ENCODE results near the gene ZNF559.
"Not testable (repeated sequence)": the region's sequence is repeated elsewhere in the genome, so short reads cannot be mapped to it uniquely, and the experiment has no call there.

DNA sequence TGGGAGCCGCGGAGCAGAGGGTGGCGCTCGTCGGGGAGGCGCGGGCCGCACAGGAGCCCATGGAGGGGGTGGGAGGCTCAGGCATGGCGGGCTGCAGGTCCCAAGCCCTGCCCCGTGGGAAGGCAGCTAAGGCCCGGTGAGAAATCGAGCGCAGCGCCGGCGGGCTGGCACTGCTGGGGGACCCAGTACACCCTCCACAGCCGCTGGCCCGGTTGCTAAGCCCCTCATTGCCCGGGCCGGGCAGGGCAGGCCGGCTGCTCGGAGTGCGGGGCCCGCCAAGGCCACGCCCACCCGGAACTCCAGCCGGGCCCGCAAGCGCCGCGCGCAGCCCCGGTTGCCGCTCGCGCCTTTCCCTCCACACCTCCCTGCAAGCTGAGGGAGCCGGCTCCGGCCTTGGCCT lies 40.5 kb upstream of the ZNF559 start:
- TF ChIP-seq, protein P1, sequence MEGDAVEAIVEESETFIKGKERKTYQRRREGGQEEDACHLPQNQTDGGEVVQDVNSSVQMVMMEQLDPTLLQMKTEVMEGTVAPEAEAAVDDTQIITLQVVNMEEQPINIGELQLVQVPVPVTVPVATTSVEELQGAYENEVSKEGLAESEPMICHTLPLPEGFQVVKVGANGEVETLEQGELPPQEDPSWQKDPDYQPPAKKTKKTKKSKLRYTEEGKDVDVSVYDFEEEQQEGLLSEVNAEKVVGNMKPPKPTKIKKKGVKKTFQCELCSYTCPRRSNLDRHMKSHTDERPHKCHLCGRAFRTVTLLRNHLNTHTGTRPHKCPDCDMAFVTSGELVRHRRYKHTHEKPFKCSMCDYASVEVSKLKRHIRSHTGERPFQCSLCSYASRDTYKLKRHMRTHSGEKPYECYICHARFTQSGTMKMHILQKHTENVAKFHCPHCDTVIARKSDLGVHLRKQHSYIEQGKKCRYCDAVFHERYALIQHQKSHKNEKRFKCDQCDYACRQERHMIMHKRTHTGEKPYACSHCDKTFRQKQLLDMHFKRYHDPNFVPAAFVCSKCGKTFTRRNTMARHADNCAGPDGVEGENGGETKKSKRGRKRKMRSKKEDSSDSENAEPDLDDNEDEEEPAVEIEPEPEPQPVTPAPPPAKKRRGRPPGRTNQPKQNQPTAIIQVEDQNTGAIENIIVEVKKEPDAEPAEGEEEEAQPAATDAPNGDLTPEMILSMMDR (conservative IDR thresholded peaks at IDR 0.05; ENCODE audit: low read depth in 2 of 2) = not testable (repeated sequence)
- not testable (repeated sequence) for TF ChIP-seq CREB1 (CRISPR knock-in tag; IDR thresholded peaks at IDR 0.05; ENCODE audit: low read depth); NANOG (IDR thresholded peaks at IDR 0.05; ENCODE audit: borderline replicate concordance); EZH2 (IDR thresholded peaks at IDR 0.05; ENCODE audit: low read depth, unreplicated experiment); EZH2phosphoT487 (IDR thresholded peaks at IDR 0.05; ENCODE audit: unreplicated experiment); JUNB (IDR thresholded peaks at IDR 0.05; ENCODE audit: unreplicated experiment); POLR2AphosphoS5 (IDR thresholded peaks at IDR 0.05; ENCODE audit: low read depth); ZNF331 (CRISPR knock-in tag; IDR thresholded peaks at IDR 0.05; ENCODE audit: low read depth); STAT1 (IDR thresholded peaks at IDR 0.05; ENCODE audit: unreplicated experiment); ZNF114 (CRISPR knock-in tag; IDR thresholded peaks at IDR 0.05)
- TF ChIP-seq, protein P2, sequence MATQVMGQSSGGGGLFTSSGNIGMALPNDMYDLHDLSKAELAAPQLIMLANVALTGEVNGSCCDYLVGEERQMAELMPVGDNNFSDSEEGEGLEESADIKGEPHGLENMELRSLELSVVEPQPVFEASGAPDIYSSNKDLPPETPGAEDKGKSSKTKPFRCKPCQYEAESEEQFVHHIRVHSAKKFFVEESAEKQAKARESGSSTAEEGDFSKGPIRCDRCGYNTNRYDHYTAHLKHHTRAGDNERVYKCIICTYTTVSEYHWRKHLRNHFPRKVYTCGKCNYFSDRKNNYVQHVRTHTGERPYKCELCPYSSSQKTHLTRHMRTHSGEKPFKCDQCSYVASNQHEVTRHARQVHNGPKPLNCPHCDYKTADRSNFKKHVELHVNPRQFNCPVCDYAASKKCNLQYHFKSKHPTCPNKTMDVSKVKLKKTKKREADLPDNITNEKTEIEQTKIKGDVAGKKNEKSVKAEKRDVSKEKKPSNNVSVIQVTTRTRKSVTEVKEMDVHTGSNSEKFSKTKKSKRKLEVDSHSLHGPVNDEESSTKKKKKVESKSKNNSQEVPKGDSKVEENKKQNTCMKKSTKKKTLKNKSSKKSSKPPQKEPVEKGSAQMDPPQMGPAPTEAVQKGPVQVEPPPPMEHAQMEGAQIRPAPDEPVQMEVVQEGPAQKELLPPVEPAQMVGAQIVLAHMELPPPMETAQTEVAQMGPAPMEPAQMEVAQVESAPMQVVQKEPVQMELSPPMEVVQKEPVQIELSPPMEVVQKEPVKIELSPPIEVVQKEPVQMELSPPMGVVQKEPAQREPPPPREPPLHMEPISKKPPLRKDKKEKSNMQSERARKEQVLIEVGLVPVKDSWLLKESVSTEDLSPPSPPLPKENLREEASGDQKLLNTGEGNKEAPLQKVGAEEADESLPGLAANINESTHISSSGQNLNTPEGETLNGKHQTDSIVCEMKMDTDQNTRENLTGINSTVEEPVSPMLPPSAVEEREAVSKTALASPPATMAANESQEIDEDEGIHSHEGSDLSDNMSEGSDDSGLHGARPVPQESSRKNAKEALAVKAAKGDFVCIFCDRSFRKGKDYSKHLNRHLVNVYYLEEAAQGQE (IDR thresholded peaks at IDR 0.05; ENCODE audit: unreplicated experiment) = not testable (repeated sequence)
- TF ChIP-seq, protein P3, sequence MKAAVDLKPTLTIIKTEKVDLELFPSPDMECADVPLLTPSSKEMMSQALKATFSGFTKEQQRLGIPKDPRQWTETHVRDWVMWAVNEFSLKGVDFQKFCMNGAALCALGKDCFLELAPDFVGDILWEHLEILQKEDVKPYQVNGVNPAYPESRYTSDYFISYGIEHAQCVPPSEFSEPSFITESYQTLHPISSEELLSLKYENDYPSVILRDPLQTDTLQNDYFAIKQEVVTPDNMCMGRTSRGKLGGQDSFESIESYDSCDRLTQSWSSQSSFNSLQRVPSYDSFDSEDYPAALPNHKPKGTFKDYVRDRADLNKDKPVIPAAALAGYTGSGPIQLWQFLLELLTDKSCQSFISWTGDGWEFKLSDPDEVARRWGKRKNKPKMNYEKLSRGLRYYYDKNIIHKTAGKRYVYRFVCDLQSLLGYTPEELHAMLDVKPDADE (IDR thresholded peaks at IDR 0.05) = not testable (repeated sequence)
- TF ChIP-seq, protein P4, sequence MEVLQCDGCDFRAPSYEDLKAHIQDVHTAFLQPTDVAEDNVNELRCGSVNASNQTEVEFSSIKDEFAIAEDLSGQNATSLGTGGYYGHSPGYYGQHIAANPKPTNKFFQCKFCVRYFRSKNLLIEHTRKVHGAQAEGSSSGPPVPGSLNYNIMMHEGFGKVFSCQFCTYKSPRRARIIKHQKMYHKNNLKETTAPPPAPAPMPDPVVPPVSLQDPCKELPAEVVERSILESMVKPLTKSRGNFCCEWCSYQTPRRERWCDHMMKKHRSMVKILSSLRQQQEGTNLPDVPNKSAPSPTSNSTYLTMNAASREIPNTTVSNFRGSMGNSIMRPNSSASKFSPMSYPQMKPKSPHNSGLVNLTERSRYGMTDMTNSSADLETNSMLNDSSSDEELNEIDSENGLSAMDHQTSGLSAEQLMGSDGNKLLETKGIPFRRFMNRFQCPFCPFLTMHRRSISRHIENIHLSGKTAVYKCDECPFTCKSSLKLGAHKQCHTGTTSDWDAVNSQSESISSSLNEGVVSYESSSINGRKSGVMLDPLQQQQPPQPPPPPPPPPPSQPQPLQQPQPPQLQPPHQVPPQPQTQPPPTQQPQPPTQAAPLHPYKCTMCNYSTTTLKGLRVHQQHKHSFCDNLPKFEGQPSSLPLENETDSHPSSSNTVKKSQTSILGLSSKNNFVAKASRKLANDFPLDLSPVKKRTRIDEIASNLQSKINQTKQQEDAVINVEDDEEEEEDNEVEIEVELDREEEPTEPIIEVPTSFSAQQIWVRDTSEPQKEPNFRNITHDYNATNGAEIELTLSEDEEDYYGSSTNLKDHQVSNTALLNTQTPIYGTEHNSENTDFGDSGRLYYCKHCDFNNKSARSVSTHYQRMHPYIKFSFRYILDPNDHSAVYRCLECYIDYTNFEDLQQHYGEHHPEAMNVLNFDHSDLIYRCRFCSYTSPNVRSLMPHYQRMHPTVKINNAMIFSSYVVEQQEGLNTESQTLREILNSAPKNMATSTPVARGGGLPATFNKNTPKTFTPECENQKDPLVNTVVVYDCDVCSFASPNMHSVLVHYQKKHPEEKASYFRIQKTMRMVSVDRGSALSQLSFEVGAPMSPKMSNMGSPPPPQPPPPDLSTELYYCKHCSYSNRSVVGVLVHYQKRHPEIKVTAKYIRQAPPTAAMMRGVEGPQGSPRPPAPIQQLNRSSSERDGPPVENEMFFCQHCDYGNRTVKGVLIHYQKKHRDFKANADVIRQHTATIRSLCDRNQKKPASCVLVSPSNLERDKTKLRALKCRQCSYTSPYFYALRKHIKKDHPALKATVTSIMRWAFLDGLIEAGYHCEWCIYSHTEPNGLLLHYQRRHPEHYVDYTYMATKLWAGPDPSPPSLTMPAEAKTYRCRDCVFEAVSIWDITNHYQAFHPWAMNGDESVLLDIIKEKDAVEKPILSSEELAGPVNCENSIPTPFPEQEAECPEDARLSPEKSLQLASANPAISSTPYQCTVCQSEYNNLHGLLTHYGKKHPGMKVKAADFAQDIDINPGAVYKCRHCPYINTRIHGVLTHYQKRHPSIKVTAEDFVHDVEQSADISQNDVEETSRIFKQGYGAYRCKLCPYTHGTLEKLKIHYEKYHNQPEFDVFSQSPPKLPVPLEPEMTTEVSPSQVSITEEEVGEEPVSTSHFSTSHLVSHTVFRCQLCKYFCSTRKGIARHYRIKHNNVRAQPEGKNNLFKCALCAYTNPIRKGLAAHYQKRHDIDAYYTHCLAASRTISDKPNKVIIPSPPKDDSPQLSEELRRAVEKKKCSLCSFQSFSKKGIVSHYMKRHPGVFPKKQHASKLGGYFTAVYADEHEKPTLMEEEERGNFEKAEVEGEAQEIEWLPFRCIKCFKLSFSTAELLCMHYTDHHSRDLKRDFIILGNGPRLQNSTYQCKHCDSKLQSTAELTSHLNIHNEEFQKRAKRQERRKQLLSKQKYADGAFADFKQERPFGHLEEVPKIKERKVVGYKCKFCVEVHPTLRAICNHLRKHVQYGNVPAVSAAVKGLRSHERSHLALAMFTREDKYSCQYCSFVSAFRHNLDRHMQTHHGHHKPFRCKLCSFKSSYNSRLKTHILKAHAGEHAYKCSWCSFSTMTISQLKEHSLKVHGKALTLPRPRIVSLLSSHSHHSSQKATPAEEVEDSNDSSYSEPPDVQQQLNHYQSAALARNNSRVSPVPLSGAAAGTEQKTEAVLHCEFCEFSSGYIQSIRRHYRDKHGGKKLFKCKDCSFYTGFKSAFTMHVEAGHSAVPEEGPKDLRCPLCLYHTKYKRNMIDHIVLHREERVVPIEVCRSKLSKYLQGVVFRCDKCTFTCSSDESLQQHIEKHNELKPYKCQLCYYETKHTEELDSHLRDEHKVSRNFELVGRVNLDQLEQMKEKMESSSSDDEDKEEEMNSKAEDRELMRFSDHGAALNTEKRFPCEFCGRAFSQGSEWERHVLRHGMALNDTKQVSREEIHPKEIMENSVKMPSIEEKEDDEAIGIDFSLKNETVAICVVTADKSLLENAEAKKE (CRISPR knock-in tag; IDR thresholded peaks at IDR 0.05) = not testable (repeated sequence)
